ENCODE data around the gene FAU.

The FAU gene

GRCh38 chr11:65141896-65142494, 20.1 kb upstream of the FAU start:
- no peak for DNase-seq (ENCODE audit: low read depth, low spot score)
- no peak overlapping the region for H3K4me3 ChIP-seq (ENCODE audit: low read length)

- DNase-seq (ENCODE audit: low read depth, low spot score) = no peak
- no peak overlapping the region for H3K4me3 ChIP-seq (ENCODE audit: low read length)
Observed at GRCh38 chr11:65136515-65137096, 14.7 kb upstream of the FAU start.

GRCh38 chr11:65135633-65136145, 13.8 kb upstream of the FAU start:
- no peak for DNase-seq (ENCODE audit: low read depth, low spot score)
- peak overlapping the region; percentile 88 for H3K4me3 ChIP-seq (ENCODE audit: low read length)

- peak; percentile 94 for DNase-seq (ENCODE audit: low read depth, low spot score)
- H3K4me3 ChIP-seq (ENCODE audit: low read length) = peak overlapping the region; percentile 88
Observed at GRCh38 chr11:65134952-65135632, 13.2 kb upstream of the FAU start.

GRCh38 chr11:65134240-65134951, 12.5 kb upstream of the FAU start, which contains the start of gene SYVN1:
TSS of gene SYVN1 (minus strand) at chr11:65134519. CDS start at chr11:65133601, 918 bp downstream.
- H3K4me3 ChIP-seq (ENCODE audit: low read length) = peak within 1 kb of the TSS; percentile 88
- peak; percentile 80 for DNase-seq (ENCODE audit: low read depth, low spot score)

DNA sequence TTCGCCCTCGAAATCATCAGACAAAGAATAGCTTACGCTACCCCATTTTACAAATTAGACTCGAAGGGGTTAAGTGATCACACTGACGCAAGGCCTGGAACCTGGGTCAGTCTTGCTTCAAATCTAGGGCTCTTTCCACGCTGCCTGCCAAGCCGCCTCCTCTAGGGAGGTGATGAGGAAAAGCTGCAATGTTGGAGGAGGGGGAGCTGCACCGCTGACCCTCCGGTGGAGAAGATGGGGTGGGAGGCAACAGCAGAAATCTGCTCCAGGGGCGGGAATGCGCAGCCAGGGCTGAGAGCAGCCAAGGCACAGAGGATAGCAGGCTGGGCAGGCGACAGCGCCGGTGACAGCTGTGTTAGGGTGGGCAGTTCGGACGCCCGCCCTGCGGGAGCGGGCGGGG, 11.8 kb upstream of the FAU start:
- peak overlapping the region; percentile 88 for H3K4me3 ChIP-seq (ENCODE audit: low read length)
- no peak for DNase-seq (ENCODE audit: low read depth, low spot score)

DNA sequence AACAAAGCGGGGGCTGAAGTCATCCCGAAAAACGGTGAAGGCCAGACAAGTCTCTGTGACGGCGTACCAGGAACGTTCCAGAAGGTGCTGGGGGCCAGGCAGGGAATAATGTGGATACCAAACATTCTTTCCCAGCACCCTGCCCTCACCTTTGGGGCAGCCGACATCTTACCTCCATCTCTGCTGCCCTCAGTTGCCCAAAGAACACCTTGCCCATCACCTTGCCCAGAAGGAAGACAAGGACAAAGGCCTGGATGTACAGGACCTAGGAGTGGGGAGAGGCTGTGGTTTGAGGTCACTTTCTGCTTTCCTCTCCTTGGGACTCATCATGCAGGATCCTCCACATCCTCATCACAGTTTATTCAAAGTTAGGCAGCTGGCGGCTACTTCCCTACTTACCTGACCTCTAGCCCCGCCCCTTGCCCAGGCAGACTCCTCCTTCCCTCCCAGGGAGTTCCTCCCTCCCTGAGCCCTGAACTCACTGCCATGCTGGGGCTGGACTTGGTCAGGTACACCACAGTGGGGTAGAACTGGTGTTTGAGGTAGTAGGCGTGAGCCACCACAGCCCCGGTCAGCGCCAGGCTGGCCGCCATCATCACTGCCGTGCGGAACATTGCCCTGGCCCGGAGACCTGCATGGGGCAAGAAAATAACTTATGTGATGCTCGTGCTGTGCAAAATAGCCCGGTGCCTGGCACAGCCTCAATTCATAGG, 11.2 kb upstream of the FAU start:
- H3K4me3 ChIP-seq (ENCODE audit: low read length) = peak overlapping the region; percentile 88
- DNase-seq (ENCODE audit: low read depth, low spot score) = no peak

DNA sequence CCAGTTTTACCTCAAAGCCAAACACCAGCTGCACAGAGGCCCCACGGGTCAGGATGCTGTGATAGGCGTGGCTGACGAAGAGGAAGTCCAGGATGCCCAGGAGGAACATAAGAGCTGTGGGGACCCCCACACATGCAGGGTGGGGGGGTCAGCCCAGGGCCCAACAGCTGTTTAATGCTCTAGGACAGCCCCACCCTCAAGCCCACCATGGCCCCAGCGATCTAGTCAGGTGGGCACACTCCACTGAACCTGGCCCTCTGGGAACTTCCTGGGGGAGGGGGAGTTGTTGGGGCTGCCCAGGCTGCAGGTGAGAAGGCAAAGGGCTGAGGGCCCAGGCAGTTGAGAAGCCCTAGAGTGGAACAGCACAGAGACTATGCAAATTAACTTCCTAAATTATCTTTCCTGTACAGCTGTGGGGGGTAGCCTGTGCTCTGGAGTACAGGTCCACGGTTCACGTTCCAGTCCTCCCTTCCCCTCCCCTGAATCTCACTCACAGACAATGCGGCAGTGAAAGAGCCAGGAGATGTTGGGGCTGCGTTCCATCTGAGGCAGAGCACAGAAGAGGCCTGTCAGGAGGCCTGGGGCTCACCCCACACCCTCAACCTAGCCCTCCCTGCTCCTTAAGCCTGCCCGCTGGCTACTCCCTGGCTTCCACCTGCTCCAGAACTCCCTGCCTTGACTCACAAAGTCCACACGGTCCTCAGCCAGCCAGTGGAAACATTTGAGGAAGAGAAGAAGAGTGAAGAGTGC, 10.5 kb upstream of the FAU start:
- no peak for DNase-seq (ENCODE audit: low read depth, low spot score)
- no peak overlapping the region for H3K4me3 ChIP-seq (ENCODE audit: low read length)

DNA sequence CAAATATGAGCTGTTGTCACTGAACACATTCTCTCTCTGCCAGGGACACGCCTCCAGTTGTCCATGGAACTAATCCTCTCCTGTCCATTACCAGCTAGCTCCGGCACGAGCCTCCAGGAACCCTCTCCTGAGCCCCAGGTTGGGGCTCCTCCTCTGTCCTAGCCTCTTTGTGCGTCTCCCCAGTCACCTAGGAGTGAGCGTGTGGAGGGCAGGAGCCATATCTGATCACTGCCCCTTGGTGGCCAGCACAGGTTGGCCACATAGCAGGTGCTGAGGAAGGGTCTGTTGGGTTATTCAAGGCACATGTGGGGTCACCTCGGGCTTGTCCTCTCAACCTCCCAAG, 9.9 kb upstream of the FAU start:
- no peak for DNase-seq (ENCODE audit: low read depth, low spot score)
- no peak overlapping the region for H3K4me3 ChIP-seq (ENCODE audit: low read length)

DNA sequence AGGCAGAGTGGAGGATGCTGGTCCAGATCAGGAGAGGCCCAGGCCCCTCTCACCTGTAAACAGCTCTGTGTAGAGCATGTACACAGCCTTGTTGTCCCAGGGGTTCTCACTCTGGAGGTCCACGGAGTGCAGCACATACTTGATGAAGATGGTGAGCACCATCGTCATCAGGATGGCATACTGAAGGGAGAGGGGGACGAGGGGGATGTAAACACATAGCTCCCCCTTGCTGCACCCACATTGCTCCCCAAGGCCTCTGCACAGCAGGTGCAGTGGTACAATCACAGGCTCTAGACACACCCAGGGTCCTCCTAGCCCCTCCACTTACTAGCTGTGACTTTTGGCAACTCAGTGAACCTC, 9.5 kb upstream of the FAU start:
- no peak overlapping the region for H3K4me3 ChIP-seq (ENCODE audit: low read length)
- no peak for DNase-seq (ENCODE audit: low read depth, low spot score)

- no peak overlapping the region for H3K4me3 ChIP-seq (ENCODE audit: low read length)
Observed at GRCh38 chr11:65130631-65131416, 8.9 kb upstream of the FAU start.

GRCh38 chr11:65129649-65130441, 7.9 kb upstream of the FAU start:
- no peak for DNase-seq (ENCODE audit: low read depth, low spot score)
- no peak overlapping the region for H3K4me3 ChIP-seq (ENCODE audit: low read length)

More at GRCh38 chr11:65130631-65131416, 8.9 kb upstream of the FAU start:
- no peak for DNase-seq (ENCODE audit: low read depth, low spot score)

GRCh38 chr11:65128182-65129145, 6.5 kb upstream of the FAU start:
- no peak for DNase-seq (ENCODE audit: low read depth, low spot score)
- no peak overlapping the region for H3K4me3 ChIP-seq (ENCODE audit: low read length)

- H3K4me3 ChIP-seq (ENCODE audit: low read length) = no peak overlapping the region
- DNase-seq (ENCODE audit: low read depth, low spot score) = no peak
Observed at GRCh38 chr11:65127473-65128181, 5.7 kb upstream of the FAU start.

GRCh38 chr11:65126624-65127274, 4.8 kb upstream of the FAU start:
- no peak for DNase-seq (ENCODE audit: low read depth, low spot score)
- H3K4me3 ChIP-seq (ENCODE audit: low read length) = no peak overlapping the region
